Measurements from ENCODE around the gene GAB2. TPM values are rescaled to one million over a fixed set of nuclear protein-coding genes. Genes with fewer than 3 reads are reported as not detected.

The GAB2 gene
- total RNA-seq, 1 donor from 2014 or later, result 10.9 TPM

DNA sequence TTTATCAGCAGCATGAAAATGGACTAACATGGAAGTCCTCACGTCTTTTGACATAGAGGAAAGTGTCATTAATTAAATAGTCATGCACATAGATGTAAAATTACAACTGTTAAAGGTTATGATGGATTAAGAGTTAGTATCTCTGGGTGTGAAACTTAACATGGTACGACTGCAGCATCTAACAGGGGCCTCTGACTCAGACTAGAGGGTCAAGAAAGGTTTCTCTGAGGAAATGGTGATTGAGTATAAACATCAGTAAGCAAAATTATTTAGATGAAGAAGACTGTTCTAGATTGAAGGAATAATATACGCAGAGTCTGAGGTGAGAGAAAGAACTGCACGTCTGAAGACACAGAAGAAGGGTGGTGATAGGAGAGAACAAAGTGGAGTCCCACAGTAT lies 42.1 kb upstream of the GAB2 start:
- TF ChIP-seq, protein P1, sequence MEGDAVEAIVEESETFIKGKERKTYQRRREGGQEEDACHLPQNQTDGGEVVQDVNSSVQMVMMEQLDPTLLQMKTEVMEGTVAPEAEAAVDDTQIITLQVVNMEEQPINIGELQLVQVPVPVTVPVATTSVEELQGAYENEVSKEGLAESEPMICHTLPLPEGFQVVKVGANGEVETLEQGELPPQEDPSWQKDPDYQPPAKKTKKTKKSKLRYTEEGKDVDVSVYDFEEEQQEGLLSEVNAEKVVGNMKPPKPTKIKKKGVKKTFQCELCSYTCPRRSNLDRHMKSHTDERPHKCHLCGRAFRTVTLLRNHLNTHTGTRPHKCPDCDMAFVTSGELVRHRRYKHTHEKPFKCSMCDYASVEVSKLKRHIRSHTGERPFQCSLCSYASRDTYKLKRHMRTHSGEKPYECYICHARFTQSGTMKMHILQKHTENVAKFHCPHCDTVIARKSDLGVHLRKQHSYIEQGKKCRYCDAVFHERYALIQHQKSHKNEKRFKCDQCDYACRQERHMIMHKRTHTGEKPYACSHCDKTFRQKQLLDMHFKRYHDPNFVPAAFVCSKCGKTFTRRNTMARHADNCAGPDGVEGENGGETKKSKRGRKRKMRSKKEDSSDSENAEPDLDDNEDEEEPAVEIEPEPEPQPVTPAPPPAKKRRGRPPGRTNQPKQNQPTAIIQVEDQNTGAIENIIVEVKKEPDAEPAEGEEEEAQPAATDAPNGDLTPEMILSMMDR (IDR thresholded peaks at IDR 0.05), result no peak
- no peak overlapping the region for H3K27ac Mint-ChIP-seq (ENCODE audit: unreplicated experiment)

DNA sequence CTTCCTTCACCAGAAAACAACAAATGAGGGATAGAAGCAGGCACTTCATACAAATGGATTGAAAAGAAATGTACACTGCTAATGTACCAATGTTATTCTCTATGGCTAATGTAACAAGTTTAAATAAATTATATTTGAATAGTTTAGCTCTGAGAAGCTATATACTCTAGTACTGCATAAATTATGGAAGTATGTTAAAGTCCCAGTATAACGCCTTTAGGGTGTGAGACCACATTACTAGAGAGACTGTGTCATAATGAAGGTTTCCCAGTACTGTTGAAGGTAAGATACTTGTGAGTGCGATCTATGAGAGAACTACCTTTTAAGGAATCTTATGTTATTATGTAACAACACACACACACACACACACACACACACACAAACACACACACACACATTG lies 39.8 kb upstream of the GAB2 start:
- peaks cover 5% of the 10 kb centered on the region for H3K4me1 Mint-ChIP-seq (ENCODE audit: low read depth)
- no peaks in the 10 kb centered on the region for H3K9me3 Mint-ChIP-seq (ENCODE audit: low read depth)
- no peaks in the 10 kb centered on the region for H3K27me3 Mint-ChIP-seq (ENCODE audit: low read depth)
- no peak overlapping the region for H3K4me3 Mint-ChIP-seq (ENCODE audit: unreplicated experiment)
- TF ChIP-seq, protein P1 (IDR thresholded peaks at IDR 0.05), result no peak
- H3K27ac Mint-ChIP-seq (ENCODE audit: unreplicated experiment), result no peak overlapping the region
- H3K36me3 Mint-ChIP-seq (ENCODE audit: low read depth), result peaks cover 17% of the 10 kb centered on the region
- no peak for DNase-seq (ENCODE audit: low spot score)

More for the DNA sequence above, 42.1 kb upstream of the GAB2 start:
- peaks cover 19% of the 10 kb centered on the region for H3K36me3 Mint-ChIP-seq (ENCODE audit: low read depth)
- no peak overlapping the region for H3K4me3 Mint-ChIP-seq (ENCODE audit: unreplicated experiment)
- H3K4me1 Mint-ChIP-seq (ENCODE audit: low read depth), result peaks cover 5% of the 10 kb centered on the region
- DNase-seq (ENCODE audit: low spot score), result no peak
- H3K9me3 Mint-ChIP-seq (ENCODE audit: low read depth), result no peaks in the 10 kb centered on the region
- H3K27me3 Mint-ChIP-seq (ENCODE audit: low read depth), result no peaks in the 10 kb centered on the region

DNA sequence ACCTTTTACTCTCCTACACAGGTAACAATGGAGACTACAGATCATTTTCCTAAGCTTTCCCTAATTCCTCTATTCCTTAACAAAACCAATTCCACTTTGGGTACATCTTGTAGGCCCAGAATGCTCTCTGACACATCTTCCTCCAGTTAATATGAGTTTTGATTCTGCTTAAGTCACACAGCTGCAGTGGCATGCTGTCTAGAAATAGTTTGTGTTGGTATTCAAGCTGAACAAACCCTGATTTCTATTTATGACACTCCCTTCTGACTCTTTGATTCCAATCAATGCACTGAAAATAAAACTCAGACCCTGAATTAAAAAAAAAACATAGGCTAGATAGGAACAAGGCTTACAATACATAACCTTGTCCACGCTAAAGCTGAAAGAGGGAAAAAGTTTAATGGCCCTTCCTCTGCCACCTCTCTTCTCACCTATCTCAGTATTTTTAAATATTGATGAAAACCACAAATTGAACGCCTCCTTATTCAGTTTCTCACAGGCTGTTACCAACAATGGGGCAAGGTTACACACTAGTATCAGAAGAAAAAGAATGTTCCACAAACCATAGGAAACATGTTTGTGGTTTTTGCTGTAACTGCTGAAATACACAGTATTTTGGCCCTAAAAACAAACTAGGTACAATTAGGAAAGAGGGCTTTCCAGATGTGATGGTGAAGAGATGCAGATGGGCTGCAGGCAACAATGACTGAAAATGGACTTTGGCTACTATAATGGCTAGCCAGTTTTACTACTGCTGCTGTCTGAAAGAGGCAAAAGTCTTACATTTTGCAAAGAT lies 35.7 kb upstream of the GAB2 start:
- no peak overlapping the region for H3K4me3 Mint-ChIP-seq (ENCODE audit: unreplicated experiment)
- H3K4me1 Mint-ChIP-seq (ENCODE audit: low read depth), result peaks cover 4% of the 10 kb centered on the region
- no peaks in the 10 kb centered on the region for H3K9me3 Mint-ChIP-seq (ENCODE audit: low read depth)
- no peaks in the 10 kb centered on the region for H3K27me3 Mint-ChIP-seq (ENCODE audit: low read depth)
- no peak overlapping the region for H3K27ac Mint-ChIP-seq (ENCODE audit: unreplicated experiment)
- TF ChIP-seq, protein P1 (IDR thresholded peaks at IDR 0.05), result no peak
- DNase-seq (ENCODE audit: low spot score), result no peak
- H3K36me3 Mint-ChIP-seq (ENCODE audit: low read depth), result peaks cover 5% of the 10 kb centered on the region

DNA sequence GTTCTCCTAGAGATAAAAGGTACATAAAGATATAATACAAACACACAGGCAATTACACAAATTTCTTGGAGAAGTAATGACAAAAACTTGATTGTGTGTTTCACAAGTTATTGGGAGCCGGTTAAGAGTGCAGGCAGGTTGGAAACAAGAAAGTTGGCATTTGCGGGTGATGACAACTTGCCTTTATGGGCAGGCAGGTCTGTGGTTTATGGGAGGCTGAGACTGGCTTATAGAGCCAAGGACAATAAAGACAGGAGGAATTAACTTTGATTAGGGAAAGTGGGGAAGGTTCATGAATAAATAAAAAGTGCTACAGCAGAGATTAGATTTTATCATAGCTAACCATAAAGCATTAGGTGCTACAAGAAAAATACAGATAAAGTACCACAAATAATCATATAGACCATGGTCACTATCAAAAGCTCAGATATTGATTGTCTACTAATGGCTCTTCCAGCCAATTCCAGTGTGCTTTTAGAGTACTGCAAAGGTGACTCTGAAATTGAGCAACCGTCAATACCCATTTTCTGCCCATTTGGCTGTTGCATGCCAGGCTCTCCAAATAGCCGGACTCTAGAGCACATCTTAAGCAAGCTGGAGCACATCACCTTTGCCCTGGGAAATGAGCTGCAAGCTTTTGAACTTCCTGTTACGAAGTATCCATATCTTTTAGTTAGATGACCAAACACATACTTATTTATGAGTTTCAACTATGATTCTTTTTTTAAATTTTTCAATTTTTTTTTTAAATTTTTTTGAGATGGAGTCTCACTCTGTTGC lies 33.9 kb upstream of the GAB2 start:
- H3K9me3 Mint-ChIP-seq (ENCODE audit: low read depth), result no peaks in the 10 kb centered on the region
- no peak for DNase-seq (ENCODE audit: low spot score)
- H3K27ac Mint-ChIP-seq (ENCODE audit: unreplicated experiment), result peak overlapping the region; percentile 3
- no peaks in the 10 kb centered on the region for H3K27me3 Mint-ChIP-seq (ENCODE audit: low read depth)
- H3K4me3 Mint-ChIP-seq (ENCODE audit: unreplicated experiment), result no peak overlapping the region
- peaks cover 4% of the 10 kb centered on the region for H3K4me1 Mint-ChIP-seq (ENCODE audit: low read depth)
- peaks cover 2% of the 10 kb centered on the region for H3K36me3 Mint-ChIP-seq (ENCODE audit: low read depth)
- TF ChIP-seq, protein P1 (IDR thresholded peaks at IDR 0.05), result no peak

DNA sequence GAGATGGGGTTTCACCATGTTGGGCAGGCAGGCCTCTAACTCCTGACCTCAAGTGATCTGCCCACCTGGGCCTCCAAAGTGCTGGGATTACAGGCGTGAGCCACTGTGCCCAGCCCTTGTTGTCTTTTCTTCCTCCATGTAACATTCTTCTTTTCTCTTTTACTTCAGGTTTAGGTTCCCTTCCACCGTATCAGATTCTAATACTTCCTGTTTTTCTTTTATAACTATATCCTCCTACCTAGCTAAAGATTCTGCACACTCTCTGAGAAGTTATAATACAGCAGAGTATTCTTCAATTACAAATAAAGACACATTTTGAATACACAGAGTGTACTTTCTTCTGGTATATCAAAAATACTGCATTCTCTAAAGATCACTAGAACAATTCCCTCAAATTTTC lies 33.2 kb upstream of the GAB2 start:
- H3K27ac Mint-ChIP-seq (ENCODE audit: unreplicated experiment), result no peak overlapping the region
- TF ChIP-seq, protein P1 (IDR thresholded peaks at IDR 0.05), result no peak
- H3K9me3 Mint-ChIP-seq (ENCODE audit: low read depth), result no peaks in the 10 kb centered on the region
- no peak for DNase-seq (ENCODE audit: low spot score)
- H3K4me3 Mint-ChIP-seq (ENCODE audit: unreplicated experiment), result no peak overlapping the region
- H3K36me3 Mint-ChIP-seq (ENCODE audit: low read depth), result no peaks in the 10 kb centered on the region
- no peaks in the 10 kb centered on the region for H3K27me3 Mint-ChIP-seq (ENCODE audit: low read depth)
- peaks cover 4% of the 10 kb centered on the region for H3K4me1 Mint-ChIP-seq (ENCODE audit: low read depth)

Measured in chondrocyte (in vitro differentiated cells).